GM23338 (cell line): ENCODE data around the gene MEGF10.

Experiments used
- CREB1 ChIP-seq: fragments of 250-450 bp; sonication (Bioruptor Pico); IDR thresholded peaks from 2 replicates; pipeline ENCODE4 v1.5.0; 2020; ENCODE audit warnings: low read depth, mild to moderate bottlenecking, moderate library complexity
- EZH2 ChIP-seq: fragments of 200-600 bp; sonication (generic); IDR thresholded peaks from one replicate; pipeline ENCODE4 v1.8.0; 2017; ENCODE audit warnings: antibody characterized with exemption, mild to moderate bottlenecking, low read depth; ENCODE audit not compliant: unreplicated experiment
- EZH2phosphoT487 ChIP-seq: fragments of 200-600 bp; sonication (generic); IDR thresholded peaks from one replicate; pipeline ENCODE4 v1.8.1; 2018; ENCODE audit warnings: antibody characterized with exemption; ENCODE audit not compliant: unreplicated experiment
- JUNB ChIP-seq: IDR thresholded peaks from one replicate; pipeline ENCODE4 v1.6.1; 2016; ENCODE audit warnings: antibody characterized with exemption; ENCODE audit not compliant: unreplicated experiment
- POLR2AphosphoS5 ChIP-seq: IDR thresholded peaks from 2 replicates; pipeline ENCODE4 v1.6.1; 2016; ENCODE audit warnings: antibody characterized with exemption, low read depth
- REST ChIP-seq: IDR thresholded peaks from one replicate; pipeline ENCODE4 v1.6.1; 2018; ENCODE audit warnings: antibody characterized with exemption; ENCODE audit not compliant: unreplicated experiment
- STAT1 ChIP-seq: IDR thresholded peaks from one replicate; pipeline ENCODE4 v1.6.1; 2016; ENCODE audit warnings: antibody characterized with exemption; ENCODE audit not compliant: unreplicated experiment
- ZNF114 ChIP-seq: fragments of 250-450 bp; sonication (Bioruptor Pico); IDR thresholded peaks from 2 replicates; pipeline ENCODE4 v1.5.0; 2020; ENCODE audit warnings: mild to moderate bottlenecking, moderate library complexity
- ZNF462 ChIP-seq: fragments of 250-450 bp; sonication (Bioruptor Pico); IDR thresholded peaks from 2 replicates; pipeline ENCODE4 v1.5.0; 2020; ENCODE audit warnings: mild to moderate bottlenecking, moderate library complexity
- TF ChIP-seq, protein P1 (sequence below), 2 experiments: fragments of 200-600 bp in 1 of 2; sonication (generic) in 1 of 2; conservative IDR thresholded peaks; 2 replicates each; pipeline versions ENCODE4 v1.5.1 to v1.6.1; 2016 to 2017; ENCODE audit warnings: antibody characterized with exemption in 2 of 2, low read depth in 2 of 2, mild to moderate bottlenecking in 2 of 2, moderate library complexity in 1 of 2
- TF ChIP-seq, protein P2 (sequence below): IDR thresholded peaks from 2 replicates; pipeline ENCODE4 v1.6.1; 2016; ENCODE audit warnings: antibody characterized with exemption

- TF ChIP-seq, protein P1, sequence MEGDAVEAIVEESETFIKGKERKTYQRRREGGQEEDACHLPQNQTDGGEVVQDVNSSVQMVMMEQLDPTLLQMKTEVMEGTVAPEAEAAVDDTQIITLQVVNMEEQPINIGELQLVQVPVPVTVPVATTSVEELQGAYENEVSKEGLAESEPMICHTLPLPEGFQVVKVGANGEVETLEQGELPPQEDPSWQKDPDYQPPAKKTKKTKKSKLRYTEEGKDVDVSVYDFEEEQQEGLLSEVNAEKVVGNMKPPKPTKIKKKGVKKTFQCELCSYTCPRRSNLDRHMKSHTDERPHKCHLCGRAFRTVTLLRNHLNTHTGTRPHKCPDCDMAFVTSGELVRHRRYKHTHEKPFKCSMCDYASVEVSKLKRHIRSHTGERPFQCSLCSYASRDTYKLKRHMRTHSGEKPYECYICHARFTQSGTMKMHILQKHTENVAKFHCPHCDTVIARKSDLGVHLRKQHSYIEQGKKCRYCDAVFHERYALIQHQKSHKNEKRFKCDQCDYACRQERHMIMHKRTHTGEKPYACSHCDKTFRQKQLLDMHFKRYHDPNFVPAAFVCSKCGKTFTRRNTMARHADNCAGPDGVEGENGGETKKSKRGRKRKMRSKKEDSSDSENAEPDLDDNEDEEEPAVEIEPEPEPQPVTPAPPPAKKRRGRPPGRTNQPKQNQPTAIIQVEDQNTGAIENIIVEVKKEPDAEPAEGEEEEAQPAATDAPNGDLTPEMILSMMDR (conservative IDR thresholded peaks at IDR 0.05; ENCODE audit: low read depth in 2 of 2): no peak
- no peak for TF ChIP-seq REST
- TF ChIP-seq CREB1 (CRISPR knock-in tag): no peak
- no peak for TF ChIP-seq EZH2
- TF ChIP-seq POLR2AphosphoS5: no peak
- no peak for TF ChIP-seq JUNB
- TF ChIP-seq EZH2phosphoT487: no peak
- no peak for TF ChIP-seq ZNF462 (CRISPR knock-in tag)
- TF ChIP-seq ZNF114 (CRISPR knock-in tag): no peak
- TF ChIP-seq, protein P2, sequence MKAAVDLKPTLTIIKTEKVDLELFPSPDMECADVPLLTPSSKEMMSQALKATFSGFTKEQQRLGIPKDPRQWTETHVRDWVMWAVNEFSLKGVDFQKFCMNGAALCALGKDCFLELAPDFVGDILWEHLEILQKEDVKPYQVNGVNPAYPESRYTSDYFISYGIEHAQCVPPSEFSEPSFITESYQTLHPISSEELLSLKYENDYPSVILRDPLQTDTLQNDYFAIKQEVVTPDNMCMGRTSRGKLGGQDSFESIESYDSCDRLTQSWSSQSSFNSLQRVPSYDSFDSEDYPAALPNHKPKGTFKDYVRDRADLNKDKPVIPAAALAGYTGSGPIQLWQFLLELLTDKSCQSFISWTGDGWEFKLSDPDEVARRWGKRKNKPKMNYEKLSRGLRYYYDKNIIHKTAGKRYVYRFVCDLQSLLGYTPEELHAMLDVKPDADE: no peak
- TF ChIP-seq STAT1: no peak
Observed at GRCh38 chr5:127351418-127351817, 60.8 kb downstream of the MEGF10 start.
